SK-MEL-5 (cell line): ENCODE results near the gene HHAT. TPM values are rescaled to one million over a fixed set of nuclear protein-coding genes. Genes with fewer than 3 reads are reported as not detected.

Experiments
- DNase-seq: peaks from one replicate; pipeline ENCODE4 v3.0.0-alpha.2; 2016; ENCODE audit warnings: low read depth, low spot score
- in situ Hi-C: cut with HindIII; loops from 2 replicates; pipeline ENCODE4 v1.10.0; 2016; ENCODE audit warnings: low sequenced_read_pairs, high pct_unique_total_duplicates, low pct_unique_long_range_greater_than_20kb
- total RNA-seq: library from RNA; depleted of rRNA; stranded (reverse); fragments of >200 nt; shearing (Covaris generic); gene quantifications from 2 replicates; pipeline ENCODE4 v1.2.3, GENCODE V29; 2014

Gene HHAT
- total RNA-seq, 1 experiment from 2014 or later, result 29.4 TPM

- DNase-seq, result no peak
- in situ Hi-C loops, result no loop called here
Measured at GRCh38 chr1:210620867-210621488, 292.3 kb downstream of the HHAT start.

GRCh38 chr1:210621712-210622111 lies 293.0 kb downstream of the HHAT start:
- DNase-seq, result no peak
- in situ Hi-C loops, result no loop called here

- in situ Hi-C loops, result no loop called here
- DNase-seq, result no peak
Measured at GRCh38 chr1:210624722-210625121, 296.0 kb downstream of the HHAT start.

GRCh38 chr1:210625715-210626114 lies 297.0 kb downstream of the HHAT start:
- in situ Hi-C loops, result no loop called here
- DNase-seq, result no peak

GRCh38 chr1:210626341-210626740 lies 297.6 kb downstream of the HHAT start:
- DNase-seq, result no peak
- in situ Hi-C loops, result no loop called here

GRCh38 chr1:210627755-210628154 lies 299.1 kb downstream of the HHAT start:
- no peak for DNase-seq
- in situ Hi-C loops, result no loop called here

- in situ Hi-C loops, result no loop called here
Measured at GRCh38 chr1:210629276-210629675, 300.6 kb downstream of the HHAT start.

GRCh38 chr1:210631399-210631798 lies 302.7 kb downstream of the HHAT start:
- in situ Hi-C loops, result no loop called here
- DNase-seq, result peak; percentile 23

More at GRCh38 chr1:210629276-210629675, 300.6 kb downstream of the HHAT start:
- DNase-seq, result no peak

- in situ Hi-C loops, result no loop called here
- no peak for DNase-seq
Measured at GRCh38 chr1:210633140-210633539, 304.4 kb downstream of the HHAT start.

- in situ Hi-C loops, result no loop called here
- DNase-seq, result no peak
Measured at GRCh38 chr1:210633636-210634035, 304.9 kb downstream of the HHAT start.

GRCh38 chr1:210635108-210635507 lies 306.4 kb downstream of the HHAT start:
- DNase-seq, result no peak
- in situ Hi-C loops, result no loop called here

GRCh38 chr1:210641582-210641981 lies 312.9 kb downstream of the HHAT start:
- in situ Hi-C loops, result no loop called here
- no peak for DNase-seq

GRCh38 chr1:210645582-210646257 lies 317.0 kb downstream of the HHAT start:
- in situ Hi-C loops, result no loop called here
- DNase-seq, result no peak

GRCh38 chr1:210646258-210646616 lies 317.5 kb downstream of the HHAT start:
- in situ Hi-C loops, result no loop called here

GRCh38 chr1:210647406-210648333 lies 319.0 kb downstream of the HHAT start:
- DNase-seq, result no peak
- in situ Hi-C loops, result no loop called here

More at GRCh38 chr1:210646258-210646616, 317.5 kb downstream of the HHAT start:
- no peak for DNase-seq

GRCh38 chr1:210648588-210649269 lies 320.0 kb downstream of the HHAT start:
- in situ Hi-C loops, result no loop called here
- no peak for DNase-seq

- no peak for DNase-seq
- in situ Hi-C loops, result no loop called here
Measured at GRCh38 chr1:210650403-210650802, 321.7 kb downstream of the HHAT start.
